Urinary bladder (tissue), 4 donors: ENCODE data around the gene FRMPD1. TPM values are rescaled to one million over a fixed set of nuclear protein-coding genes. Genes with fewer than 3 reads are reported as not detected.

Experiments
- DNase-seq: peaks from one replicate; pipeline ENCODE4 v3.0.0-alpha.2; 2015; ENCODE audit errors: extremely low spot score
- H3K27ac ChIP-seq: one replicate; pipeline ENCODE4 v1.5.1; 2013; ENCODE audit warnings: low read depth, mild to moderate bottlenecking, moderate library complexity
- H3K36me3 ChIP-seq: one replicate; pipeline ENCODE4 v1.6.1; 2013; ENCODE audit warnings: mild to moderate bottlenecking, moderate library complexity; ENCODE audit not compliant: insufficient read depth
- H3K4me1 ChIP-seq: one replicate; pipeline ENCODE4 v1.6.1; 2013; ENCODE audit warnings: mild to moderate bottlenecking, moderate library complexity; ENCODE audit not compliant: insufficient read depth
- H3K4me3 ChIP-seq: one replicate; pipeline ENCODE4 v1.5.1; 2013; ENCODE audit warnings: low read depth, low read length
- WGBS: extraction: QIAGEN DNeasy Blood & Tissue Kit; methylation state at CpG from one replicate; pipeline ENCODE4 v1.1.7; 2013; 5-methylcytosine and 5-hydroxymethylcytosine counted together
- polyA plus RNA-seq: library from polyadenylated mRNA; stranded (reverse); fragments of 200-250 nt; gene quantifications from one replicate; pipeline ENCODE4 v1.2.3, GENCODE V29; 2013
- total RNA-seq: library from RNA; depleted of rRNA; stranded (reverse); fragments of >200 nt; gene quantifications from one replicate; pipeline ENCODE4 v1.2.3, GENCODE V29; 2014
- donor health status: healthy with polysubstance abuse.
- donor health status: healthy.

FRMPD1 gene
- total and polyA plus RNA-seq, 2 donors, result 0.03 to 1.1 TPM

GRCh38 chr9:37710046-37710445, 59.3 kb downstream of the FRMPD1 start:
- H3K27ac ChIP-seq, result no peak overlapping the region
- no peak overlapping the region for H3K4me3 ChIP-seq
- WGBS, result 86% methylated on average over 3 of the region's 3 CpGs
- no peaks in the 10 kb centered on the region for H3K36me3 ChIP-seq
- no peaks in the 10 kb centered on the region for H3K4me1 ChIP-seq
- no peak for DNase-seq

- no peak for DNase-seq
- H3K36me3 ChIP-seq, result no peaks in the 10 kb centered on the region
- H3K4me3 ChIP-seq, result no peak overlapping the region
- WGBS, result 68% methylated on average over 4 of the region's 4 CpGs
- no peak overlapping the region for H3K27ac ChIP-seq
- H3K4me1 ChIP-seq, result no peaks in the 10 kb centered on the region
Measured at GRCh38 chr9:37715260-37715659, 64.5 kb downstream of the FRMPD1 start.

- Histone ChIP-seq H3K4me1 (no peaks in the 10 kb centered on the region), H3K36me3 (no peaks in the 10 kb centered on the region), H3K27ac (no peak overlapping the region), H3K4me3 (no peak overlapping the region)
- no peak for DNase-seq
- WGBS, result 85% methylated on average over 5 of the region's 5 CpGs
Measured at GRCh38 chr9:37715991-37716505, 65.3 kb downstream of the FRMPD1 start.

DNA sequence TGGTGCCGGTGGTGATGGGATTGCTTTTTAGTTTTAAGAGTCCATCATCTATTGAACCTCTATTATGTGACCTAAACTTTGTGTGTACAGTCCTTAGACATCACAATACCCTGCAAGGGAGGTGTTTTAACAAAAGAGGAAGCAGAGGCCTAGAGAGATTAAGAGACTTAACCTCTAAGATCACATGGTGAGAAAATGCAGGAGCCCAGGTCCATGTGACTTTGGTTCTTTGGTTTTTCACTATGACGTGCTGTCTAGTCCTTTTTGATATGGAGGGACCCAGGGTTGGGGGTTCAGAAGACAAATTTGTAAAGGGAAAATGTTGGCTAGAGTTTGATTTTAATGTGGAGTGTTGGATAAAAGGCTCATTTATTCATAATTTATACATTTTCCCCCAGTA, 68.8 kb downstream of the FRMPD1 start:
- H3K27ac ChIP-seq, result no peak overlapping the region
- WGBS, result 62% methylated on average over 2 of the region's 2 CpGs
- H3K4me1 ChIP-seq, result no peaks in the 10 kb centered on the region
- no peak for DNase-seq
- H3K36me3 ChIP-seq, result no peaks in the 10 kb centered on the region
- no peak overlapping the region for H3K4me3 ChIP-seq

- DNase-seq, result no peak
- Histone ChIP-seq H3K4me3 (no peak overlapping the region), H3K27ac (no peak overlapping the region), H3K4me1 (no peaks in the 10 kb centered on the region), H3K36me3 (no peaks in the 10 kb centered on the region)
- 86% methylated on average over 5 of the region's 5 CpGs for WGBS
Measured at GRCh38 chr9:37727013-37727412, 76.3 kb downstream of the FRMPD1 start.

GRCh38 chr9:37729499-37729898, 78.7 kb downstream of the FRMPD1 start:
- Histone ChIP-seq H3K27ac (no peak overlapping the region), H3K4me3 (no peak overlapping the region), H3K4me1 (no peaks in the 10 kb centered on the region), H3K36me3 (no peaks in the 10 kb centered on the region)
- no peak for DNase-seq
- 77% methylated on average over 9 of the region's 9 CpGs for WGBS

- WGBS, result 51% methylated on average over 3 of the region's 3 CpGs
- H3K4me3 ChIP-seq, result no peak overlapping the region
- H3K36me3 ChIP-seq, result no peaks in the 10 kb centered on the region
- no peaks in the 10 kb centered on the region for H3K4me1 ChIP-seq
- no peak for DNase-seq
- no peak overlapping the region for H3K27ac ChIP-seq
Measured at GRCh38 chr9:37730256-37730655, 79.5 kb downstream of the FRMPD1 start.

- no peaks in the 10 kb centered on the region for H3K36me3 ChIP-seq
- no peak for DNase-seq
- H3K27ac ChIP-seq, result no peak overlapping the region
- 47% methylated on average over 5 of the region's 5 CpGs for WGBS
- H3K4me1 ChIP-seq, result no peaks in the 10 kb centered on the region
- H3K4me3 ChIP-seq, result no peak overlapping the region
Measured at GRCh38 chr9:37730839-37731238, 80.1 kb downstream of the FRMPD1 start.

- H3K27ac ChIP-seq, result no peak overlapping the region
- no peak for DNase-seq
- WGBS, result 28% methylated on average over 10 of the region's 10 CpGs
Measured at GRCh38 chr9:37732086-37732741, 81.5 kb downstream of the FRMPD1 start.

DNA sequence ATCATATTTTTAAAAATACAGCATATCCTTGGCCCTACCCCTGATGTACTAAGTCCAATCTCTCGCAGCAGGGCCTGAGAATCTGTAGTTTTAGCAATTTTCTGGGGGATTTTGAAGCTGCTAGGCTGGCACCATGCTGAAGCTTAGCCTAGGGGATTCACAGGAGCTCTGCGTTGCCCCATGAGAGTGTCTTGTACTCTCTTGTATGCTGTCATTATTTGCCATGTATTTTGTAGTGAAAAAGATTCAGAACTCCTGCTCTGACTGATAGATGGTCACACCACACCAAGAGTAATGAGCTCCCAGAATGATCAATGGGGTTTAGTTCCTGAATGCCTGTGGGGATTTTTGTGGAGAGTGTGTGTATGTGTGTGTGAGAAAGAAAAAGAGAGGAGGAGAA, 82.2 kb downstream of the FRMPD1 start:
- WGBS, result 83% methylated on average over 2 of the region's 2 CpGs
- Histone ChIP-seq H3K4me3 (no peak overlapping the region), H3K4me1 (no peaks in the 10 kb centered on the region), H3K27ac (no peak overlapping the region), H3K36me3 (no peaks in the 10 kb centered on the region)
- DNase-seq, result no peak

More at GRCh38 chr9:37732086-37732741, 81.5 kb downstream of the FRMPD1 start:
- Histone ChIP-seq H3K4me1 (no peaks in the 10 kb centered on the region), H3K36me3 (no peaks in the 10 kb centered on the region), H3K4me3 (no peak overlapping the region)

- 87% methylated on average over 5 of the region's 5 CpGs for WGBS
- H3K27ac ChIP-seq, result no peak overlapping the region
- no peaks in the 10 kb centered on the region for H3K4me1 ChIP-seq
- no peak overlapping the region for H3K4me3 ChIP-seq
- no peaks in the 10 kb centered on the region for H3K36me3 ChIP-seq
- no peak for DNase-seq
Measured at GRCh38 chr9:37739222-37739621, 88.5 kb downstream of the FRMPD1 start.

GRCh38 chr9:37740128-37740527, 89.4 kb downstream of the FRMPD1 start:
- no peak for DNase-seq
- no peaks in the 10 kb centered on the region for H3K36me3 ChIP-seq
- WGBS, result 90% methylated on average over 16 of the region's 16 CpGs
- H3K4me3 ChIP-seq, result no peak overlapping the region
- H3K27ac ChIP-seq, result no peak overlapping the region
- no peaks in the 10 kb centered on the region for H3K4me1 ChIP-seq

DNA sequence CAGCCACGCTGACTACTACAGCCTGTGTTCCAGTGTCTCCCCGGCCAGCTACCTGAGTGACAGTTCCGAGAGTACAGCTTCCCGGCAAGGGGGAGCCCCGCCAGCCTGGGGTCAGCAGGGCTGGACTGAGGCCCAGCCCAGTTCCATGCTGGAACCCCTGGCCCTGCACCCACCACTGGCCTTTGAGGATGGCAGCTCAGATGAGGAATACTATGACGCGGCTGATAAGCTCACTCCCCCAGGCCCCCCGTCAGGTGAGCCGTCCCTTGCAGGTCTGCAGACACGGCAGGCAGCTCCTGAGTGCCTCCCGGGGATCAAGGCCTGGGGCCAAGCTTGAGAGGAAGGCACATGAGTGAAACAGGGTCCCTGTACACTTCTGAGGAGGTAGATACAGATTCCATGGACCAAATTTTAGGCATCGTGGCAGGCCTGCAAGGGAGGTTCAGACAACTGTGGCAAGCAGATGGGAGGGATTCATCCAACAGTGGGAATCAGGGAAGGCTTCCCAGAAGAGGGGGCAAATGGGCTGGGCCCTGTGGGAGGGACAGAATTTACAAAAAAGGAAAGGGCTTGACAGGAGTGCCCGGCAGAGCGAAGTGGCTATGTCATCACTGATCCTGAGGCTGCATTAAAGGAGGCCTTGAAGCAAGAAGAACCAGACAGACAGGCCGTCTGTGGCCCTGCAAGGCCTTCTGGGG, 90.0 kb downstream of the FRMPD1 start:
- Histone ChIP-seq H3K4me1 (no peaks in the 10 kb centered on the region), H3K36me3 (no peaks in the 10 kb centered on the region), H3K27ac (no peak overlapping the region), H3K4me3 (no peak overlapping the region)
- WGBS, result 77% methylated on average over 15 of the region's 15 CpGs
- DNase-seq, result no peak

DNA sequence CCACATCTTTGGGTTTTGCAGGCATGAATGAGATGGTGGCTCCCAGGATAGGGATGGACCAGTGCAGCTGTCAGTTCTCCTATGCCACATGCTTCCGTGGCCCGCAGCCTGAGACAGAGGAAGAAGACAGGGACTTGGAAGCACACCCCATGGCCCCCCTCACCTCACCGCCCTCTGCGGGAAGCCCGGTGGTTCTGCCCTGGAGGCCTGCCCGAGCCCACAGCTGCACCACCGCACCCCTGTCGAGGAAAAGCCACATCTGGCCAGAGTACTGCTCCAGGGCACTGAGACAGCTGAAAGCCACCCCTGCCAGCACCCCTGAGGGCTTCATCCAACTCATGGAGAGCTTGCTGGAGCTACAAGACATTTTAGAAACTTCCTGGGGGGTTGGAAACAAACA, 95.2 kb downstream of the FRMPD1 start:
- no peaks in the 10 kb centered on the region for H3K4me1 ChIP-seq
- H3K27ac ChIP-seq, result no peak overlapping the region
- no peak overlapping the region for H3K4me3 ChIP-seq
- no peaks in the 10 kb centered on the region for H3K36me3 ChIP-seq
- DNase-seq, result no peak
- WGBS, result 70% methylated on average over 8 of the region's 8 CpGs
